ENCODE results near the gene PRSS57.

DNA sequence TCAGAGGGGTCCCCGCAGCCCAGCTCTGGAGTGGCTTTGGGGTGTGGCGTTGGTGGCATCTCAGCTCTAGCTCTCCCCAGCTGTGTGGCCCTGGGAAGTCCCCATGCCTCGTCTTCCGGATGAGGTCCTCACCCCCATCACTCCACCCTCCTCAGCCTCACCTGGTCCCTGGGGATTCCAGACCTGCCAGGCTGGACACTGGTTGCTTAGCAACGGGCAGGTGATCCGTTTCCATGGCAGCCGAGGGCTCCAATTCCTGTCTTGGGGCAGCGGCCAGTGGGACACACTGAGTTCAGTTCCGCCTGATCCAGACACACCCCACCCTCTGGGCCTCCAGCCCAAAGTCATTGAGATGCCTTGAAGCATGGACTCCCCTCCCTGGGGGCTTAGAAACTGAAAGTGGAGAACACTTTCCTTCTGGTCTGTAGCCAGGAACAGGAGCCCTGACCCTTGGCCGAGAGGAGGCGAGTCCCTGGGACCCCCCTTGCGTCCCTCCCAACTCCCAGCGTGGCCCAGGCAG, 48.0 kb upstream of the PRSS57 start:
- TF ChIP-seq CEBPB (IDR thresholded peaks at IDR 0.05; ENCODE audit: low read depth, low read length): no peak
- TF ChIP-seq POLR2A (IDR thresholded peaks at IDR 0.05; ENCODE audit: control extremely low read depth in 1 of 2, low read depth in 2 of 2, low read length in 2 of 2): no peak
- TF ChIP-seq CTCF (IDR thresholded peaks at IDR 0.05; ENCODE audit: control extremely low read depth in 1 of 3, insufficient read depth in 1 of 3, low read depth in 1 of 3, low read length in 3 of 3): no peak
- TF ChIP-seq SP2 (IDR thresholded peaks at IDR 0.05; ENCODE audit: low read length): no peak
- no peak for TF ChIP-seq NRF1 (IDR thresholded peaks at IDR 0.05; ENCODE audit: low read depth, low read length)
- TF ChIP-seq CREB1 (IDR thresholded peaks at IDR 0.05): no peak
- no peak for TF ChIP-seq SP1 (IDR thresholded peaks at IDR 0.05; ENCODE audit: low read depth, low read length)
- TF ChIP-seq PHF8 (conservative IDR thresholded peaks at IDR 0.05; ENCODE audit: low read depth, low read length): no peak
- TF ChIP-seq, protein P1, sequence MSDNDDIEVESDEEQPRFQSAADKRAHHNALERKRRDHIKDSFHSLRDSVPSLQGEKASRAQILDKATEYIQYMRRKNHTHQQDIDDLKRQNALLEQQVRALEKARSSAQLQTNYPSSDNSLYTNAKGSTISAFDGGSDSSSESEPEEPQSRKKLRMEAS (IDR thresholded peaks at IDR 0.05): no peak
- no peak for TF ChIP-seq TAF1 (IDR thresholded peaks at IDR 0.05; ENCODE audit: low read depth, low read length)
- no peak for TF ChIP-seq EGR1 (IDR thresholded peaks at IDR 0.05; ENCODE audit: borderline replicate concordance, low read depth, low read length)
- no peak for TF ChIP-seq HDAC6 (IDR thresholded peaks at IDR 0.05; ENCODE audit: low read depth, low read length)

Data from H1 (cell line).